GM19238 (cell line): ENCODE results near the gene PTGS1.
"Not testable (repeated sequence)": the region's sequence is repeated elsewhere in the genome, so short reads cannot be mapped to it uniquely, and the experiment has no call there.

ENCODE experiments used
- DNase-seq: peaks from one replicate; pipeline ENCODE4 v3.0.0; 2011; ENCODE audit warnings: low spot score; ENCODE audit not compliant: insufficient read length

PTGS1 gene

GRCh38 chr9:122370869-122371755 lies at the start of gene PTGS1:
Gene PTGS1, plus strand, starts transcription at chr9:122371024. Its CDS starts 61 bp downstream, at chr9:122371085.
- DNase-seq, result peak; percentile 53

GRCh38 chr9:122322553-122322952 lies 48.3 kb upstream of the PTGS1 start:
- DNase-seq, result no peak

GRCh38 chr9:122324665-122325064 lies 46.2 kb upstream of the PTGS1 start:
- not testable (repeated sequence) for DNase-seq

- DNase-seq, result no peak
Measured at GRCh38 chr9:122325124-122325523, 45.7 kb upstream of the PTGS1 start.

- DNase-seq, result no peak
Measured at GRCh38 chr9:122327175-122327574, 43.6 kb upstream of the PTGS1 start.

GRCh38 chr9:122329597-122329996 lies 41.2 kb upstream of the PTGS1 start:
- no peak for DNase-seq

- DNase-seq, result not testable (repeated sequence)
Measured at GRCh38 chr9:122330466-122330865, 40.4 kb upstream of the PTGS1 start.

- no peak for DNase-seq
Measured at GRCh38 chr9:122331523-122331927, 39.3 kb upstream of the PTGS1 start.

GRCh38 chr9:122332083-122332482 lies 38.7 kb upstream of the PTGS1 start:
- DNase-seq, result no peak

GRCh38 chr9:122332644-122333043 lies 38.2 kb upstream of the PTGS1 start:
- no peak for DNase-seq

- DNase-seq, result no peak
Measured at GRCh38 chr9:122333169-122333808, 37.5 kb upstream of the PTGS1 start.

GRCh38 chr9:122334916-122335315 lies 35.9 kb upstream of the PTGS1 start:
- no peak for DNase-seq

GRCh38 chr9:122336189-122336588 lies 34.6 kb upstream of the PTGS1 start:
- DNase-seq, result no peak

GRCh38 chr9:122336866-122337555 lies 33.8 kb upstream of the PTGS1 start:
- DNase-seq, result no peak

- no peak for DNase-seq
Measured at GRCh38 chr9:122337556-122337929, 33.3 kb upstream of the PTGS1 start.

GRCh38 chr9:122338536-122338935 lies 32.3 kb upstream of the PTGS1 start:
- no peak for DNase-seq

- no peak for DNase-seq
Measured at GRCh38 chr9:122338994-122339393, 31.8 kb upstream of the PTGS1 start.

GRCh38 chr9:122339579-122339978 lies 31.2 kb upstream of the PTGS1 start:
- no peak for DNase-seq

- no peak for DNase-seq
Measured at GRCh38 chr9:122340161-122340560, 30.7 kb upstream of the PTGS1 start.

GRCh38 chr9:122342323-122343050 lies 28.3 kb upstream of the PTGS1 start:
- DNase-seq, result no peak
